HG03064 (cell line): ENCODE results near the gene ANKFY1.
"Not testable (repeated sequence)": the region's sequence is repeated elsewhere in the genome, so short reads cannot be mapped to it uniquely, and the experiment has no call there.

ENCODE experiments used
- ATAC-seq: cut with Tn5 transposase; IDR thresholded peaks from one replicate; pipeline ENCODE4 v1.9.1; 2021; ENCODE audit warnings: low read depth; ENCODE audit not compliant: unreplicated experiment

Gene ANKFY1

GRCh38 chr17:4262703-4263102 lies 1.1 kb downstream of the ANKFY1 start:
- no peak for ATAC-seq

GRCh38 chr17:4261452-4261851 lies 2.3 kb downstream of the ANKFY1 start:
- ATAC-seq: no peak

- ATAC-seq: no peak
Measured at GRCh38 chr17:4258867-4259266, 4.9 kb downstream of the ANKFY1 start.

GRCh38 chr17:4256952-4257351 lies 6.8 kb downstream of the ANKFY1 start:
- no peak for ATAC-seq

- not testable (repeated sequence) for ATAC-seq
Measured at GRCh38 chr17:4255271-4255670, 8.5 kb downstream of the ANKFY1 start.

GRCh38 chr17:4250887-4251286 lies 12.9 kb downstream of the ANKFY1 start:
- ATAC-seq: no peak

- no peak for ATAC-seq
Measured at GRCh38 chr17:4249452-4250029, 14.2 kb downstream of the ANKFY1 start.

- no peak for ATAC-seq
Measured at GRCh38 chr17:4248504-4249277, 15.1 kb downstream of the ANKFY1 start.

GRCh38 chr17:4247971-4248388 lies 15.8 kb downstream of the ANKFY1 start:
- ATAC-seq: no peak

GRCh38 chr17:4247361-4247970 lies 16.3 kb downstream of the ANKFY1 start:
- no peak for ATAC-seq

- ATAC-seq: no peak
Measured at GRCh38 chr17:4246674-4247073, 17.1 kb downstream of the ANKFY1 start.

GRCh38 chr17:4241535-4241934 lies 22.2 kb downstream of the ANKFY1 start:
- ATAC-seq: no peak

- ATAC-seq: no peak
Measured at GRCh38 chr17:4236456-4236855, 27.3 kb downstream of the ANKFY1 start.

- no peak for ATAC-seq
Measured at GRCh38 chr17:4235372-4236279, 28.2 kb downstream of the ANKFY1 start.

GRCh38 chr17:4234401-4234800 lies 29.4 kb downstream of the ANKFY1 start:
- no peak for ATAC-seq

GRCh38 chr17:4233668-4234258 lies 30.0 kb downstream of the ANKFY1 start:
- ATAC-seq: no peak

- no peak for ATAC-seq
Measured at GRCh38 chr17:4232168-4232813, 31.5 kb downstream of the ANKFY1 start.

- ATAC-seq: no peak
Measured at GRCh38 chr17:4229627-4230541, 33.9 kb downstream of the ANKFY1 start.
